Activated gamma-delta T cell treated with anti-CD3 and anti-CD28 coated beads, Interleukin-2, amount 50 U/mL, for 16 hours (primary cell): ENCODE data around the gene ST8SIA3.
"Not testable (repeated sequence)": the region's sequence is repeated elsewhere in the genome, so short reads cannot be mapped to it uniquely, and the experiment has no call there.

Source experiments
- DNase-seq: peaks from one replicate; pipeline ENCODE4 v3.0.0-alpha.2; 2020; ENCODE audit warnings: low read depth

ST8SIA3 gene

DNA sequence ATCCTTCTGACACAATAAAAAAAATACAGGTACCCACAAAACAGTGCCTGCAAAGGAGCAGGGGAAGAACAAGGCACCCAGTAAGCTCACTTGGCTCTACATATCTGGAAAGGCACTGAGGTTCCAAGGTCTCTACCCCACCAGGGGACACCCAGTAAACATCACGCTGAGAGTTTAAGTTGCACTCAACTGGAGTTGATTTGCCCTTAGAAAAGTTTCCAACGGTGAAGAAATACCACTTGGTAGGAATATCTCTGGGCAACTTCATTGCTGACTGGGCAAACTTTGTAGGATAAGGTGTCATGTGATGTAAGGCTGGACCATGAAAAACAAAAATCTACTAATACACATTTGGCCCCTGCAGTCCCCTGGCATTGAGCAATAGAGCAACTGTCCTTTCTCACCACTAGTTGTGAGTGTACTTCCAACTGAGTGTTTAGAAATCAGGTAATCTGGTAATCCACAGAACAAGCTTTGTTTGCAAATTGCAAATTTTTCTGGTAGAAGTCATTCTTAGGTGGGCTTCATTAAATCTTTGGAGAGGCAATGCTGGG lies 14.2 kb downstream of the ST8SIA3 start:
- no peak for DNase-seq

DNA sequence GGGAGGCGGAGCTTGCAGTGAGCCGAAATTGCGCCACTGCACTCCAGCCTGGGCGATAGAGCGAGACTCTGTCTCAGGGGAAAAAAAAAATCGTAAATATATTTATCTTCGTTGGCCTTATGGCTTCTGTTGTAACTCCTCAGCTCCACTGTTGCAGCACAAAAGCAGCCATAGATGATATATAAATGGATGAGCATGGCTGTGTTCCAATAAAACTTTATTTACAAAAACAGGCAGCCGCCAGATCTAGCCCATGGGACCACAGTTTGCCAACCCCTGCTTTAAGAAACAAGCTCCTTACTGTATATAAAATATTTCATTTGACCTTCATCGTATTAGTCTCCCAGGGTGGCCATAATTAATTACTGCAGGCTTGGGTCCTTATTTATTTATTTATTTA lies 20.1 kb downstream of the ST8SIA3 start:
- DNase-seq, result no peak

DNA sequence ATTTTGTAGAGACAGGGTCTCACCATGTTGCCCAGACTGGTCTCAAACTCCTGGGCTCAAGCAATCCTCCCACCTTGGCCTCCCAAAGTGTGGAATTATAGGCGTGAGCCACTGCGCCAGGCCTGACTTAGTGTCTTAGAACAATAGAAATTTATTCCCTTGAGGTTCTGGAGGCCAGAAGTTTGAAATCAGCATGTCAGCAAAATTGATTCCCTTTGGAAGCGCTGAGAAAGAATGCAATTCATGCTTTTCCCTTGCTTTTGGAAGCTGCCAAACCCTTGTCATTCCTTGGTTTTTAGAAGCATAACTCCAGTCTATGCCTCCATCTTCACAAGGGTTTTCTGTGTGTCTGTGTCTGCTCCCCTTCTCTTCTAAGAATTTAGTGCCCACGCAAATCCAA lies 20.7 kb downstream of the ST8SIA3 start:
- DNase-seq, result no peak

DNA sequence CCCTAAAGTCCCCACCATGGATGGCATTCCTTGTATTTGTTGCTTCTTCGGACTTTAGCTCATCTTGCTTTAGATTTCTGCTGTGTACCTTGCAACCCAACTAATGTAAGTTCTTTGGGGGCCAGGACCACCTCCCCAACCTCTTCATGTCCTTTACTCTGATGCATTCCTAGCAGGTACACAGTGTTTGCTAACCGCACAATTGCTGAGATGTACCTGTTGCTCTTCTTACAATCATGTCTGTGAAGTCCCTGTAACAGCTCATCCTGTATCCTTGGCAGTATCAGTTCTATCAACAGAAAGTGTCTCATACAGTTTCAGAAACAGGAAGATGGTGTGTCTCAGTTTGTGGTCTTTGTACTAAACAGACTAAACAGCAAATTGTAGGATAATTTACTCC lies 24.1 kb downstream of the ST8SIA3 start:
- no peak for DNase-seq

DNA sequence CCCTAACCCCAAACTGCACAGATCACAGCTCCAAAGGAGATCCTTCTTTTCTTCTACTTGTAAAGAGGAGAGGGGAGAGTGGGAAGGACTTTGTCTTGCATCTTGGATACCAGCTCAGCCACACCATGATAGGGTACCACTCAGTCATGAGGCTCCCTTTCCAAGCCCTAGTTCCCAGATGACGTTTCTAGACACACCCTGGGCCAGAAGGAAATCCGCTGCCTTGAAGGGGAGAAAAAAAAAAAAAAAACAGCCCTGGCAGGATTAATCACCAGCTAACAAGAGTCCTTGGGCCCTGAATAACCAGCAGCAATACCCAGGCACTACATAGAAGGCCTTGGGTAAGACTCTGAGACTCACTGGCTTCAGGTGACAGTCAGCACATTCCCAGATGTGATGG lies 36.9 kb downstream of the ST8SIA3 start:
- no peak for DNase-seq

DNA sequence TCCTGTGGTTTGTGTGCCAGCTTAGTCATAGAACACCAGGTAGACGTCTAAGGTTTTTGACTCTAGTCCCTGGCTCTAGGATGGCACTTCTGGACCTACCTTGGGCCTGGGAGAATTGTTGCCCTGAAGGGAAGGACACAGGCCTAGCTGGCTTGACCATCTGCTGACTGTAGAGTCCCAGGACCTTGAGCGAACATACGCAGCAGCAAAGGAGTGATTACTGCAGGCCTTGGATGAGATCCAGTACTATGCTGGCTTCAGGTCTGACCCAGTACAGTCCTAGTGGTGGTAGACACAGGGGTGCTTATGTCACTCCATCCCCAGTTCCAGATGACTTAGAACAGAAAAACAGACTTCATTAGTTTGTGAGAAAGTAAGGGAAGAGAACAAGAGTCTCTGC lies 37.7 kb downstream of the ST8SIA3 start:
- no peak for DNase-seq

DNA sequence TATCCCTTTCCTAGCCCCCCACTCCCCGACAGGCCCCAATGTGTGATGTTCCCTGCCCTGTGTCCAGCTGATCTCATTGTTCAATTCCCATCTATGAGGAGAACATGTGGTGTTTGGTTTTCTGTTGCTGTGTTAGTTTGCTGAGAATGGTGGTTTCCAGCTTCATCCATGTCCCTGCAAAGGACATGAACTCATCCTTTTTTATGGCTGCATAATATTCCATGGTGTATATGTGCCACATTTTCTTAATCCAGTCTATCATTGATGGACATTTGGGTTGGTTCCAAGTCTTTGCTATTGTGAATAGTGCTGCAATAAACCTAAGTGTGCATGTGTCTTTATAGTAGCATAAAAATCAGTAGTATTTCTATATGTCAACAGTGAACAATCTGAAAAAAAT lies 42.4 kb downstream of the ST8SIA3 start:
- not testable (repeated sequence) for DNase-seq

DNA sequence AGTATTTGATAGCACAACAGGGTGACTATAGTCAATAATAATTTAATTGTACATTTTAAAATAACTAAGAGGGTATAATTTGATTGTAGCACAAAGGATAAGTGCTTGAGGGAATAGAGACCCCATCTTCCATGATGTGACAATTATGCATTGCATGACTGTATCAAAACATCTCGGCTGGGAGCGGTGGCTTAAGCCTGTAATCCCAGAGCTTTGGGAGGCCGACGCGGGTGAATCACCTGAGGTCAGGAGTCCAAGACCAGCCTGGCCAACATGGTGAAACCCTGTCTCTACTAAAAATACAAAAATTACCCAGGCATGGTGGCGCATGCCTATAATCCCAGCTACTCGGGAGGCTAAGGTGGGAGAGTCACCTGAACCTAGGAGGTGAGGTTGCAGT lies 44.5 kb downstream of the ST8SIA3 start:
- DNase-seq, result not testable (repeated sequence)

DNA sequence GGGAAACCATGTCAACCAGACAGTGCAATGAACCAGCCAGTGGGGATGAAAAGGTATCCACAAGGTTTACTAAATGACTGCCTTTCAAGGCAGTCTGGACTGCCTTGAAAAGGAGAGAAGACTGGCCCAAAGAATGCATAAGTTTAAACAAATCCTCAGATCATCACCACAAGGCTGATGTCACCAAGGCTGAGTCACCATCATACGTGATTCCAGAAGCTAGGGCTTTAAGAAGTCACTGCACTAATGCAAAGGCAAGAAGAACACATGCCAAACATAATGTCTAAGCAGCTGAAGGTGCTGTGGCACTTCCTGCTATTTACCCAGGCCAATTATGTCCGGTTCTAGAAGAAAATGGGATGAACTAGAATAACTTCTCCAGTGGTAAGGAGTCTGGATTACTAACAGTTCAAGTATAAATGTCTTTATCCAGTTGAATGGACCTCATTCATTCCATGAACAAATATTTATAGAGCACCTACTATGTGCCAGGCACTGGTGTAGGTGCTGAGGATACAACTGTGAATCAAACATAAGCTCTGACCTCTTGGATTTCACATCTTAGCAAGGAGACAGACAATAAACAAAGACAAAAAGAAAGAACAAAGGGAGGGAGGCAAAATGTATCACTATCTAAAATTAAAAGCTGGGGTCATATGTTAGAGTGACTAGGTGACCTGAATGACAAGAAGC lies 45.2 kb downstream of the ST8SIA3 start:
- no peak for DNase-seq

DNA sequence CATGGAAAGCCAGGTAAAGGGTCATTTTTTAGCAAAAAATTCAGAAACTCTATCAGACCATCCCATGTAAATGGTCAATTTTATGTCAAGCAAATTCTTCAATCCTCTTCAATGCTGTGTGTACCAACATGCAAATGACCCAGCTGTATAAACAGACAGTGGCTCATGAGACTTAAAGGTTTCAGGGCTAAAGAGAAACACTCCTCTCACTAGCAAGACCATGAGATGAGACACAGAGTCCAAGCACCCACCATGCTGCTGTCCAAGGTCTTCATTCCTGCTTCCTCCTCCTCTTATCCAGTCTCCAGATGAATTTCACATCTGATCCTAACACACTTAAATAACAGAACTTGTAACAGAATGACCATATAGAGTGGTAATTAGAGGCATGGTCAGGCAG lies 52.0 kb downstream of the ST8SIA3 start:
- no peak for DNase-seq

DNA sequence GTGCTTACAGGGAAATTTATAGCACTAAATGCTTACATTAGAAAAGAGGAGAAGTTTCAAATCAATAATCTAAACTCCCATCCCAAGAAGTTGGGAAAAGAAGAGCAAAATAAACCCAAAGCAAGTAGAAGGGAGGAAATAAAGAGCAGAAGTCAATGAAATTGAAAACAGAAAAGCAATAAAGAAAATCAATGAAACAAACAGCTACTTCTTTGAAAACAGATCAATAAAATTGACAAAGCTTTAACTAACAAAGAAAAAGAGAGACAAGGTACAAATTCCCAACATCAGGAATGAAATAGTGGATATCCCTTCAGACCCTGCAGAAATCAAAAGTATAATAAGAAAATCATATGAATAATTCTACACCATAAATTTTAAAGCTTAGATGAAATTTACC lies 57.3 kb downstream of the ST8SIA3 start:
- DNase-seq, result no peak

DNA sequence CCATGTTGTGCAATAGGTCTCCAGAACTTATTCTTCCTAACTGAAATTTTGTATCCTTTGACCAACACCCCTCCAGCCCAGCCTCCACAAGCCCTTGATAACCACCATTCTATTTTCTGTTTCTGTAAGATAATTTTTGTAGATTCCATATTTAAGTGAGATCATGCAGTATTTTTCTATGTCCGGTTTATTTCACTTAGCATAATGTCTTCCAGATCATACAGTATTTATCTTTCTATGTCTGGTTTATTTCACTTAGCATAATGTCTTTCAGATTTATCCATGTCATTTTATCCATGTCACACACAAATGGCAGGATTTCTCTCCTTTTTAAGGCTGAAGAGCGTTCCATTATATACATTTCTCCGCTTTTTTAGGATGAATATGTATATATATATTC lies 58.4 kb downstream of the ST8SIA3 start:
- no peak for DNase-seq

DNA sequence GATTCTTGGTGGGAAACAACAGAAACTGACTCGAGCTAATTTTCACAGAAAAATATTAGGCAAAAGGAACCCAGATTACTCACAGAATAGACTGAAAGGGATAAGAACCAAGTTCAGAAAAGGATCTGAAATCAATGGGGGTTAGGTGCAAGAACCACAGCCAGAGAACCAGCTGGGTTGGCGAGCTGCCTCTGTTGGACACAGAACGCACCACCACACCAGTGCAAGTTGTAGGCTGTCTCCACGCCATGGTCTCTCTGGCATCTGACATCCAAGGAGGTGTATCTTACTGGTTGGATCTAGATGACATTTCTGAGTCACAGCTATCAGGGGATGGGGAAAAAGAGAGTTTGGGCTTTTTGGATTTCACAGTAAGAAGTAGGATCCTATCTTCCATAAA lies 64.2 kb downstream of the ST8SIA3 start:
- DNase-seq, result no peak
